Astrocyte of the spinal cord (primary cell): ENCODE results near the gene DCPS.
A peak's percentile ranks its signal among the peaks of the same experiment; 100 is the strongest.

Source experiments
- DNase-seq: peaks from one replicate; pipeline ENCODE4 v3.0.0; 2011; ENCODE audit warnings: low read depth, low spot score
- H3K4me3 ChIP-seq: 2 replicates; pipeline ENCODE4 v1.5.1; 2011; ENCODE audit warnings: low read depth, mild to moderate bottlenecking, low read length, moderate library complexity
- in situ Hi-C: cut with HindIII; loops from 2 replicates; pipeline ENCODE4 v1.10.0; 2017; ENCODE audit warnings: low sequenced_read_pairs
- TF ChIP-seq, protein P1 (sequence below): IDR thresholded peaks from 2 replicates; pipeline ENCODE4 v1.5.1; 2012; ENCODE audit warnings: low read depth, mild to moderate bottlenecking, low read length, inconsistent platforms

Gene DCPS

DNA sequence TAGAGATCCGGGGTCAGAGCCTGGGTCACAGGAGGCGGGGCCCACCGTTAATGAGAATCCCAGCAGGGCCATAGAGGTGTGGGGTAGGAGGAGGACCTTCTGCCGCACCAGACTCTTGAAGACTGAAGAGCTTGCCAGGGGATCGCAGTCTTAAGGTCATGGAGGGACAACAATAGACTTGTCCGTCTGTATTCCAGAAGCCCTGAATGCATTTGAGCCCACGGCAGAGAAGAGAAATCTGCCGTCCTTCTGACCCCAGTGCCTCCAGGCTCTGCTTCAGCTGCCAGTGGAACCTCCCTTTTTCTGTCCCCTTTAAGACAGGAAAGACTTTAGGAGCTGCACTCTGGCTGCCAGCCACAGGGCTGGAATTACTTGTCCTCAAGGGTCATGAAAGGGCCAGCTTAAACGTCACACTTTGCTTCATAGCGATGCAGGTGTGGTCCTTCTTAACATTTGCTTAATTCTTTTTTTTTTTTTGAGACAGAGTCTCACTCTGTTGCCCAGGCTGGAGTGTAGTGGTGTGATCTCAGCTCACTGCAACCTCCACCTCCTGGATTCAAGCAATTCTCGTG, 36.1 kb downstream of the DCPS start:
- H3K4me3 ChIP-seq, result no peak overlapping the region
- no peak for DNase-seq
- TF ChIP-seq, protein P1, sequence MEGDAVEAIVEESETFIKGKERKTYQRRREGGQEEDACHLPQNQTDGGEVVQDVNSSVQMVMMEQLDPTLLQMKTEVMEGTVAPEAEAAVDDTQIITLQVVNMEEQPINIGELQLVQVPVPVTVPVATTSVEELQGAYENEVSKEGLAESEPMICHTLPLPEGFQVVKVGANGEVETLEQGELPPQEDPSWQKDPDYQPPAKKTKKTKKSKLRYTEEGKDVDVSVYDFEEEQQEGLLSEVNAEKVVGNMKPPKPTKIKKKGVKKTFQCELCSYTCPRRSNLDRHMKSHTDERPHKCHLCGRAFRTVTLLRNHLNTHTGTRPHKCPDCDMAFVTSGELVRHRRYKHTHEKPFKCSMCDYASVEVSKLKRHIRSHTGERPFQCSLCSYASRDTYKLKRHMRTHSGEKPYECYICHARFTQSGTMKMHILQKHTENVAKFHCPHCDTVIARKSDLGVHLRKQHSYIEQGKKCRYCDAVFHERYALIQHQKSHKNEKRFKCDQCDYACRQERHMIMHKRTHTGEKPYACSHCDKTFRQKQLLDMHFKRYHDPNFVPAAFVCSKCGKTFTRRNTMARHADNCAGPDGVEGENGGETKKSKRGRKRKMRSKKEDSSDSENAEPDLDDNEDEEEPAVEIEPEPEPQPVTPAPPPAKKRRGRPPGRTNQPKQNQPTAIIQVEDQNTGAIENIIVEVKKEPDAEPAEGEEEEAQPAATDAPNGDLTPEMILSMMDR, result no peak
- in situ Hi-C loops, result no loop called here

DNA sequence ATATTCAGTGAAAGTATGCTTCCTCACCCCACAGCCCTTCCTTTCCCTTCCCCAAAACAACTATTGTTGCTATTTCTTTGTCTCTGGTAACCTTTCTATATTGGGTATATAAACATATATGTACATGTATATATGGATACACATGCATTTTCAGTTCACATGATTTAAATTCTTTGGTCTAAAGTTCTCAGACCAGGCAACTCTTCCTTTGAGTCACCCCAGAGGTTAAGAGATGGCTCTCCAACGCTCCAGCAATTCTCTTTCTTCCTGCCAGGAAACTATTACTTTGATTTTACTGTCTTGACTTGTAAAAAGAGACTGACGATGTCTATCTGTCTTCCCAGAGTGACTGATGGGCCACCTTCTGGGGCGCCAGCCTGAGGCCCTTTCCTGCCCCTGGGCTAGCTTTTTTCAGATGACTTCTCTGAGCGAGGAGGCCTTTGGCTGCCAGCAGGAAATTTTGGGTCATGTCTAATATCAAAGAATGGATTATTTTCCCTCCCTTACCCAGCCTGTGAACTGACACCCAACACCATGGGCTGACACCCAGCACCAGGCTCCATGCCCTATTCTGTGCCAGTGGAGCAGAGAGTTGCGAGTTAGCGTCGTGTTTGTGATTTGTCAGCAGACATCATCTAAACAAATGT, 37.2 kb downstream of the DCPS start:
- DNase-seq, result no peak
- TF ChIP-seq, protein P1, result no peak
- H3K4me3 ChIP-seq, result no peak overlapping the region
- in situ Hi-C loops, result no loop called here

DNA sequence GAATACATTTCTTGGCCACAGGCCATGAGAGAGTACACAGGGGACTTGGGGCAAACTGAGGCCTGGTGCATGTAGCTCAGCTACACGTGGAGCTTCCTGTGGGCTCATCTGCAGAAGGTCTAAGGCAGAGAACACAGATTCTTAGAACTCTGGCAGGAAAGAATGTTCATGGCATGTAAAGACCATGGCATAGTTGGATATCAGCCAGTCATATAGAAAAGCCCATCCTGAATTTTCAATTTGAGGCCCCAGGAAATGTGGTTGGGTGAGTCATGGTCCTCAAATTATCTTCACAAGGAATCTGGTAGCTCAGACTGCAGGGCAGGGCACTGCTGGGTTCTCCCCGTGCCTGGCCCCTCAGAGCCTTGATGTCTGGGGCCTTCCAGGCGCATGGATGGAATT, 37.9 kb downstream of the DCPS start:
- DNase-seq, result peak; percentile 83
- TF ChIP-seq, protein P1, result no peak
- H3K4me3 ChIP-seq, result no peak overlapping the region
- in situ Hi-C loops, result no loop called here

DNA sequence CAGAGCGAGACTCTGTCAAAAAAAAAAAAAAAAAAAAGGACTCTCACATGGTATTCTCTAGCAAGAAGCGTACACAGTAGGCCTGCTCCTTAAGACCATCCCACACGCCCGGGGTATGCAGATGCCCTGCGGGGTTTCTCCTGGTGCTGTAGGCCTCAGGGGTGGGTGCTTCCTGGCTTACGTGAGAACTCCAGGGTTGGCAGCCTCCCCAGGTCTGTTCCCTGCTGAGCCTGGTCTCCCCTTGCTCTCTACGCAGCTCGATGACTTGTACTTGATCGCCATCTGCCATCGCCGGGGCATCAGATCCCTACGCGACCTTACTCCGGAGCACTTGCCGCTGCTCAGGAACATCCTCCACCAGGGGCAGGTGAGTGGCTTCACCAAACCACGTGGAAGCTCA, 39.2 kb downstream of the DCPS start:
- TF ChIP-seq, protein P1, result no peak
- in situ Hi-C loops, result no loop called here
- no peak for DNase-seq
- H3K4me3 ChIP-seq, result no peak overlapping the region

DNA sequence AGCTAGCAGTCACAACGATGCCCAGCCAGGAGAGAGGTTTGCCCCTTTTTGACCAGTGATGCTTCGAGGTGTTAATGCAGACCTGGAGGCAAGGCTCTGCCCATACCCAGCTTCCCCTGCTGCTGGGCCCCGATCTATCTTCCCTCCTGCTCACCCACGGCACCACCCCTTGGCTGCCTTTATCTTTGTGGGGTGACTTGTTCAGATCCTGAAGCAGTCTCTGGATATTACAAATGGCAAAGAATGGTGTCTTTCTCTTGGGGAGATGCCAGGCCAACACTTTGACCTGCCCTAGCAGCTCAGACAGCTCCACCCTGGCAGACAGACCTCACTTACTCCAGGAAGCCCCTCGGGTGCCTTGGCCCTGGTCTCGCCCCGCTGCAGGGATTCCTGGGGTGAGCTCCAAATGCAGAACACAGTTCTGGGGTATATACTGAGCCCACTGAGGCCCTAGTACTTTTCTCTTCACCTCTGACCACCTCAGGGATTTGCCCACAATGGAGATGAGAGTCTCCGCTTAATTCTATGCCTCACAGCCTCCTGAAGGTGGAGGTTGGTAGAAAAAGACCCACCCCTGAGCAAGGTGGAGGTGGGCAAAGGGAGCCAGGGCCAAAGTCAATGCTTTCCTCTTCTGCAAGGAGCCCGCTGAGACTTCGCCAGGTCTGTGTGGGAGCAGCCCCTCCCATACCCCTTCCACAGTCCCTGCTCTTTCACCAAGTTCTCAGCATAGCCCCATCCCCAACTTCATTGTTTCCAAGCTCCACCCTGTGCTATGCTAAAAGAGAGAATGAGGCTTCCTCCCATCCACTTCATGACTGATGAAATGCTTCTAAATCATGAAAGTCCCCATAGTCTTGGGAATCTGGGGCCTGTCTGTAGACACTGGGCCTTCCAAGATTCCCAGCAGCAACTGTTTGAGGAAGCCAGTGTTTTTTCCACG, 40.6 kb downstream of the DCPS start:
- TF ChIP-seq, protein P1, result no peak

DNA sequence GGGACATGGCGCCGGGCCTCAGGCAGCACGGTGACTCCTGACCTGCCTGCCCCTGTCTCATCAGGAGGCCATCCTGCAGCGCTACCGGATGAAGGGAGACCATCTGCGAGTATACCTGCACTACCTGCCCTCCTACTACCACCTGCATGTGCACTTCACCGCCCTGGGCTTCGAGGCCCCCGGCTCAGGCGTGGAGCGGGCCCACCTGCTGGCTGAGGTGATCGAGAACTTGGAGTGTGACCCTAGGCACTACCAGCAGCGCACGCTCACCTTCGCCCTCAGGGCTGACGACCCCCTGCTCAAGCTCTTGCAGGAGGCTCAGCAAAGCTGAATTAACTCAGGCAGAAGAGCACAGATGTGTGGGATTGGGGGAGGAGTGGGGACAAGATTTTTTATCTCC, 41.4 kb downstream of the DCPS start:
- no peak for DNase-seq
- in situ Hi-C loops, result no loop called here
- TF ChIP-seq, protein P1, result no peak
- H3K4me3 ChIP-seq, result no peak overlapping the region

More for the DNA sequence above, 40.6 kb downstream of the DCPS start:
- no peak for DNase-seq
- in situ Hi-C loops, result no loop called here
- no peak overlapping the region for H3K4me3 ChIP-seq
